ENCODE data around the gene PTGDR2.

PTGDR2 gene

DNA sequence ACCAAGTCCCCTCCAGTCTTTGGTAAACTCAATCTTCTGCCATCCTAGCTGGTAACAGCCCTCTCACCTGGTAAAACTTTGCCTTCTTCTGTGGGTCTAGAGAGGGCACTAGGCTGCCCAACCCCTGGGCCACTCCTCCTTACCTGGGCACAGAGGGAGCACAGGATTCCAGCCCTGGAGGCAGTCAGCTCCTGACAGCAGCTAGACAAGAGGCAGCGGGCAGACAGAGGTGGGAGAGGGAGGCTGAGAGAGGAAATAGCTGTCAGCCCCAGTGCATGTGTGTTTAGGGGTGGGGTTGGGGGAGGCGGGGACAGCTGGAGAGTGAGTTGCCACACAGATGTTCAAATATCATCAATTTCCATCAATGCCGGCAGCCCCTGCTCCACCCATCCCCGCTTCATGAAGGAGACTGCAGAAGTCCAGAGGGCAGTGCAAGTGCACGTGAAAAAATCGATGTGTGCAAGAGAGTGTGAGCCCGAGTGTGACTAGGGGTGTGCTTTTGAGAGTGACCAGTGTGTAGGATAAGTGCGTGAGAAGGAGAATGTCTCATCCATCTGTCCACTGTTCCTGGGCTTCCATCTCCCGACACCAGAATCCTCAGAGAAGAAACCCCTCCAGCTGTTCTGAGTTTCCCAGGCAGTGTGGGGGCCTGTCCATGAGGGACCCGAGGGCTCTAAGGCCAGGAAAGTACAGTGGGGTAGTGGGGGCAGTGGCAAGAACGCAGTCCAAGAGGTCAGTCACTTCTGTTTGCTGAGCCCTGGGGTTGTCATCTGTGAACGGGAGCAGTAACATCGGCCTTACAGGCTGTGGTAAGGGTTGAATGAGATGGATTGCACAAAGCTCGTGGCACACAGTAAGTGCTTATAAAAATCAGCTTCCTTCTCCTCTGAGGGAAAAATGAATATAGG is at the start of gene PTGDR2:
TSS of gene PTGDR2 (minus strand) at position 225 of the 908 bp plus-strand sequence. CDS start 2,228 bp downstream, outside the sequence.
- Histone ChIP-seq H3K27me3 (ENCODE audit: insufficient read depth, insufficient read length) (no peaks in the 10 kb centered on the region), H3K9ac (ENCODE audit: insufficient read length, low read depth) (no peak within 1 kb of the TSS), H3K4me1 (ENCODE audit: insufficient read depth, insufficient read length) (peaks cover 9% of the 10 kb centered on the region), H3K9me3 (ENCODE audit: insufficient read depth, low read length) (no peaks in the 10 kb centered on the region), H3K4me3 (ENCODE audit: insufficient read length, low read depth) (no peak within 1 kb of the TSS), H3K36me3 (ENCODE audit: insufficient read depth, insufficient read length, low read length) (peaks cover 27% of the 10 kb centered on the region)
- no peak for DNase-seq (ENCODE audit: low read depth, low spot score)
- TF ChIP-seq SUZ12 (IDR thresholded peaks at IDR 0.05; ENCODE audit: extremely low read depth, insufficient read depth, insufficient read length) = no peak
- no peak for TF ChIP-seq ZNF274 (IDR thresholded peaks at IDR 0.05; ENCODE audit: low read depth, low read length)
- TF ChIP-seq YY1 (IDR thresholded peaks at IDR 0.05; ENCODE audit: insufficient read depth, insufficient read length) = no peak

DNA sequence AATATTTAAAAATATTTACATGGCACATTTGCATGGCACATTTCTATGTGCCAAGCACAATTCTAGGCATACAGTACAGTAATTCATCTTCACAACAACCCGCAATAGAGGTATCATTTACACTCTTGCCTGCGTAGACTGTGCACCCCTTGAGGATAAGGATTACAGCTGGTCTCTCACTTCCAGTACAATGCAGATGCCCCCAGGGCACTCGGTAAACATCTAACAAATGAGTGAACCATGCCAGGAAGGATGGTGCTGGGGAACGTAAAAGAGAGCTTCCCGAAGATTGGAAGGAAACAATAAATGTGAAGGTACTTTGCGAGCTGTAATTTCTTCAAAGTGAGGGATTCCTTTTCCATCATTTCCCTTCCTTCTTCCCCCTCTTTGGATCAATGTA is 49.3 kb upstream of the PTGDR2 start:
- Histone ChIP-seq H3K4me3 (ENCODE audit: insufficient read length, low read depth) (peak overlapping the region; percentile 92), H3K9ac (ENCODE audit: insufficient read length, low read depth) (peak overlapping the region; percentile 97), H3K27me3 (ENCODE audit: insufficient read depth, insufficient read length) (peaks cover 31% of the 10 kb centered on the region), H3K4me1 (ENCODE audit: insufficient read depth, insufficient read length) (no peaks in the 10 kb centered on the region), H3K36me3 (ENCODE audit: insufficient read depth, insufficient read length, low read length) (peaks cover 55% of the 10 kb centered on the region), H3K9me3 (ENCODE audit: insufficient read depth, low read length) (no peaks in the 10 kb centered on the region)
- no peak for TF ChIP-seq YY1 (IDR thresholded peaks at IDR 0.05; ENCODE audit: insufficient read depth, insufficient read length)
- TF ChIP-seq SUZ12 (IDR thresholded peaks at IDR 0.05; ENCODE audit: extremely low read depth, insufficient read depth, insufficient read length) = no peak
- no peak for TF ChIP-seq ZNF274 (IDR thresholded peaks at IDR 0.05; ENCODE audit: low read depth, low read length)
- no peak for DNase-seq (ENCODE audit: low read depth, low spot score)

DNA sequence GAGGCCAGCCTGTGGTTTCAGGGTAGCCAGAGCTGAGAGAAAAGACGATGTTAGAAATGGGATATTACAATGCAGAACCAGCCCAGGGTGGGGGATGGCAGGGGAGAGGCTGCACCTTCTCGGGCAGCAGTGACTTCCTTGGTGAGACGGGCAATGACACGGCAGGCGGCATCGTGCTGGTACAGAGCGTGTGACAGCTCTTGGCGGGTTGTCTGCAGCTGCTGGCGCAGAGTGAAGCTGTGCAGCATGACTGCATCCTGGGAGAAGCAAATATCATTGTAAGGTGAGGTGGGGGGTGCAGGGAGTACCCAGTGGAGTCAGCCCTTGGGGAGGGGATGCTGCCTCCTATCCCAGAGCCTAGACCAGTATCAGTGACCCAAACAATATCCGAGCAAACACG is 46.9 kb upstream of the PTGDR2 start:
- Histone ChIP-seq H3K9me3 (ENCODE audit: insufficient read depth, low read length) (no peaks in the 10 kb centered on the region), H3K9ac (ENCODE audit: insufficient read length, low read depth) (no peak overlapping the region), H3K4me1 (ENCODE audit: insufficient read depth, insufficient read length) (no peaks in the 10 kb centered on the region), H3K36me3 (ENCODE audit: insufficient read depth, insufficient read length, low read length) (peaks cover 78% of the 10 kb centered on the region), H3K4me3 (ENCODE audit: insufficient read length, low read depth) (no peak overlapping the region), H3K27me3 (ENCODE audit: insufficient read depth, insufficient read length) (peaks cover 6% of the 10 kb centered on the region)
- TF ChIP-seq YY1 (IDR thresholded peaks at IDR 0.05; ENCODE audit: insufficient read depth, insufficient read length) = no peak
- TF ChIP-seq ZNF274 (IDR thresholded peaks at IDR 0.05; ENCODE audit: low read depth, low read length) = no peak
- no peak for TF ChIP-seq SUZ12 (IDR thresholded peaks at IDR 0.05; ENCODE audit: extremely low read depth, insufficient read depth, insufficient read length)
- DNase-seq (ENCODE audit: low read depth, low spot score) = no peak

- TF ChIP-seq YY1 (IDR thresholded peaks at IDR 0.05; ENCODE audit: insufficient read depth, insufficient read length) = no peak
- no peak for TF ChIP-seq SUZ12 (IDR thresholded peaks at IDR 0.05; ENCODE audit: extremely low read depth, insufficient read depth, insufficient read length)
- TF ChIP-seq ZNF274 (IDR thresholded peaks at IDR 0.05; ENCODE audit: low read depth, low read length) = no peak
- DNase-seq (ENCODE audit: low read depth, low spot score) = no peak
- Histone ChIP-seq H3K9me3 (ENCODE audit: insufficient read depth, low read length) (no peaks in the 10 kb centered on the region), H3K36me3 (ENCODE audit: insufficient read depth, insufficient read length, low read length) (peaks cover 95% of the 10 kb centered on the region), H3K4me3 (ENCODE audit: insufficient read length, low read depth) (no peak overlapping the region), H3K9ac (ENCODE audit: insufficient read length, low read depth) (no peak overlapping the region), H3K27me3 (ENCODE audit: insufficient read depth, insufficient read length) (no peaks in the 10 kb centered on the region), H3K4me1 (ENCODE audit: insufficient read depth, insufficient read length) (no peaks in the 10 kb centered on the region)
Observed at GRCh38 chr11:60900673-60901404, 45.1 kb upstream of the PTGDR2 start.

- no peaks in the 10 kb centered on the region for H3K4me1 ChIP-seq (ENCODE audit: insufficient read depth, insufficient read length)
- no peak overlapping the region for H3K9ac ChIP-seq (ENCODE audit: insufficient read length, low read depth)
- H3K4me3 ChIP-seq (ENCODE audit: insufficient read length, low read depth) = no peak overlapping the region
- no peaks in the 10 kb centered on the region for H3K27me3 ChIP-seq (ENCODE audit: insufficient read depth, insufficient read length)
- H3K9me3 ChIP-seq (ENCODE audit: insufficient read depth, low read length) = no peaks in the 10 kb centered on the region
- DNase-seq (ENCODE audit: low read depth, low spot score) = no peak
- peaks cover 98% of the 10 kb centered on the region for H3K36me3 ChIP-seq (ENCODE audit: insufficient read depth, insufficient read length, low read length)
- TF ChIP-seq ZNF274 (IDR thresholded peaks at IDR 0.05; ENCODE audit: low read depth, low read length) (no peak), YY1 (IDR thresholded peaks at IDR 0.05; ENCODE audit: insufficient read depth, insufficient read length) (no peak), SUZ12 (IDR thresholded peaks at IDR 0.05; ENCODE audit: extremely low read depth, insufficient read depth, insufficient read length) (no peak)
Observed at GRCh38 chr11:60899977-60900376, 44.2 kb upstream of the PTGDR2 start.

DNA sequence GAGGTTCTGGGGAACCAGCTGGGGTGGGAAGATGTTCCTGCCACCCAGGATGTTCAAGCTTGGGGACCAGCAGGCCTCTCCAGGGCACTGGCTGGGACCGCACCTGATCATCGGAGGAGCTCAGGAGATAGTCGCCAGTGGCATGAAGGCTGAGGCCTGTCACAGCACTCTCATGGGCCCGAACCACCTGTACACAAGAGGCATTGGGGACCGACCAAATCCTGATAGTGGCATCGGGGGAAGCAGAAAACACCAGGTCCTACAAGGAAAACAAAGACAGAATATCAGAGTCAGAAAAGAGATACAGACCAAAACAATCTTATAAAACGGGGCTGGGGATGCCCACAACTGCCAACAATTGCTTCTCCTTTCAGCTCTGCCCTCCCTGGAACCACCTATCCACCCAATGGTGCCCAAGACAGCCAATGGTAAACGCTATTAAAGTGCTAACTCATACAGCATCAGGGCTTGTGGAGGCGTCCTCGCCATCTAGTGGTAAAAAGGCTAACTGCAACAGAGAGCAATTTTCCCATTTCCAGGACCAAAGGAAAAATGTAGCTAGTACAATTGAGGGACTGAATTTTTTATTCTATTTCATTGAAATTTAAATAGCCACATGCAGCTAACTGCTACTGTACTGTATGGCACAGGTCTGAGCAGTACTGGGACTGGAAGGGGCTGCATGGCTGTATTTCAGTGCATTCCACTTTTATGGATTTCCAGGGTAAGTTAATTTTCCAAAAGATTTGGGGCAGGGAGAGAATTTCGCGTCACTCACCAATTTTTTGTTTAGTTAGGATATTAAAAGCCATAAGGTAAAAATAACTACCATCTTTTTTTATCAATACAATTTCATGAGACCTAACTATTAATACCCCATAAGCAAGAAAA is 43.5 kb upstream of the PTGDR2 start:
- Histone ChIP-seq H3K27me3 (ENCODE audit: insufficient read depth, insufficient read length) (no peaks in the 10 kb centered on the region), H3K9me3 (ENCODE audit: insufficient read depth, low read length) (no peaks in the 10 kb centered on the region), H3K36me3 (ENCODE audit: insufficient read depth, insufficient read length, low read length) (peaks cover 98% of the 10 kb centered on the region), H3K9ac (ENCODE audit: insufficient read length, low read depth) (no peak overlapping the region), H3K4me3 (ENCODE audit: insufficient read length, low read depth) (no peak overlapping the region), H3K4me1 (ENCODE audit: insufficient read depth, insufficient read length) (no peaks in the 10 kb centered on the region)
- DNase-seq (ENCODE audit: low read depth, low spot score) = peak; percentile 40
- no peak for TF ChIP-seq ZNF274 (IDR thresholded peaks at IDR 0.05; ENCODE audit: low read depth, low read length)
- TF ChIP-seq YY1 (IDR thresholded peaks at IDR 0.05; ENCODE audit: insufficient read depth, insufficient read length) = no peak
- TF ChIP-seq SUZ12 (IDR thresholded peaks at IDR 0.05; ENCODE audit: extremely low read depth, insufficient read depth, insufficient read length) = no peak
